ENCODE data around the gene HACD2.

HACD2 gene

GRCh38 chr3:123593381-123593780, 8.5 kb upstream of the HACD2 start:
- Histone ChIP-seq H3K27me3 (ENCODE audit: insufficient read depth, poor library complexity, severe bottlenecking) (no peaks in the 10 kb centered on the region), H3K27ac (ENCODE audit: poor library complexity, severe bottlenecking) (no peak overlapping the region), H3K4me3 (ENCODE audit: severe bottlenecking) (no peak overlapping the region), H3K36me3 (ENCODE audit: low read depth) (peaks cover 30% of the 10 kb centered on the region), H3K4me1 (ENCODE audit: insufficient read depth, poor library complexity, severe bottlenecking) (peaks cover 12% of the 10 kb centered on the region), H3K9me3 (ENCODE audit: severe bottlenecking) (peaks cover 5% of the 10 kb centered on the region)
- no peak for ATAC-seq (ENCODE audit: low read depth)
- DNase-seq (ENCODE audit: low spot score), result no peak
- TF ChIP-seq CTCF (IDR thresholded peaks at IDR 0.05; ENCODE audit: poor library complexity, severe bottlenecking), result no peak

GRCh38 chr3:123590685-123591450, 6.0 kb upstream of the HACD2 start:
- DNase-seq (ENCODE audit: low spot score) (no peak), ATAC-seq (ENCODE audit: low read depth) (no peak)
- H3K9me3 ChIP-seq (ENCODE audit: severe bottlenecking), result peaks cover 5% of the 10 kb centered on the region

GRCh38 chr3:123587401-123587800, 2.5 kb upstream of the HACD2 start:
- Histone ChIP-seq H3K9me3 (ENCODE audit: severe bottlenecking) (peaks cover 5% of the 10 kb centered on the region), H3K27me3 (ENCODE audit: insufficient read depth, poor library complexity, severe bottlenecking) (no peaks in the 10 kb centered on the region), H3K36me3 (ENCODE audit: low read depth) (peaks cover 35% of the 10 kb centered on the region), H3K4me3 (ENCODE audit: severe bottlenecking) (no peak overlapping the region), H3K4me1 (ENCODE audit: insufficient read depth, poor library complexity, severe bottlenecking) (peaks cover 27% of the 10 kb centered on the region), H3K27ac (ENCODE audit: poor library complexity, severe bottlenecking) (peak overlapping the region; percentile 89)
- TF ChIP-seq CTCF (IDR thresholded peaks at IDR 0.05; ENCODE audit: poor library complexity, severe bottlenecking), result no peak
- DNase-seq (ENCODE audit: low spot score) (no peak), ATAC-seq (ENCODE audit: low read depth) (no peak)

More at GRCh38 chr3:123590685-123591450, 6.0 kb upstream of the HACD2 start:
- no peak for TF ChIP-seq CTCF (IDR thresholded peaks at IDR 0.05; ENCODE audit: poor library complexity, severe bottlenecking)
- H3K4me3 ChIP-seq (ENCODE audit: severe bottlenecking), result no peak overlapping the region
- H3K27ac ChIP-seq (ENCODE audit: poor library complexity, severe bottlenecking), result no peak overlapping the region
- no peaks in the 10 kb centered on the region for H3K27me3 ChIP-seq (ENCODE audit: insufficient read depth, poor library complexity, severe bottlenecking)
- H3K4me1 ChIP-seq (ENCODE audit: insufficient read depth, poor library complexity, severe bottlenecking), result peaks cover 18% of the 10 kb centered on the region
- H3K36me3 ChIP-seq (ENCODE audit: low read depth), result peaks cover 39% of the 10 kb centered on the region

- ATAC-seq (ENCODE audit: low read depth), result peak; percentile 38
- peak overlapping the region; percentile 82 for H3K4me3 ChIP-seq (ENCODE audit: severe bottlenecking)
- peaks cover 38% of the 10 kb centered on the region for H3K36me3 ChIP-seq (ENCODE audit: low read depth)
- peaks cover 5% of the 10 kb centered on the region for H3K9me3 ChIP-seq (ENCODE audit: severe bottlenecking)
- TF ChIP-seq CTCF (IDR thresholded peaks at IDR 0.05; ENCODE audit: poor library complexity, severe bottlenecking), result no peak
- H3K27me3 ChIP-seq (ENCODE audit: insufficient read depth, poor library complexity, severe bottlenecking), result no peaks in the 10 kb centered on the region
- peaks cover 31% of the 10 kb centered on the region for H3K4me1 ChIP-seq (ENCODE audit: insufficient read depth, poor library complexity, severe bottlenecking)
- no peak for DNase-seq (ENCODE audit: low spot score)
- H3K27ac ChIP-seq (ENCODE audit: poor library complexity, severe bottlenecking), result peak overlapping the region; percentile 89
Observed at GRCh38 chr3:123586968-123587367, 2.1 kb upstream of the HACD2 start.

DNA sequence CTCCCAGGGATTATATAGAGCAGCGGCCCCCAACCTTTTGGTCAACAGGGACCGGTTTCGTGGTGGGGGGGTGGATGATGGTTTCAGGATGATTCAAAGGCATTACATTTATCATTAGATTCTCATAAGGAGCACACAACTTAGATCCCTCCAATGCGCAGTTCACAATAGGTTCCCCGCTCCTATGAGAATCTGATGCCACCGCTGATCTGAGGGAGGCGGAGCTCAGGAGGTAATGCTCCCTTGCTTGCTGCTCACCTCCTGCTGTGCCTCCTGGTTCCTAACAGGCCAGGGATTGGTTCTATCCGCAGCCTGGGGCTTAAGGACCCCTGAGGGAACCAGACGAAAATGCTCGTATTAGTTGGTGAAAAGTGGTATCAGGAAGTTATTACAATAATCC, 1.3 kb upstream of the HACD2 start:
- no peak for TF ChIP-seq CTCF (IDR thresholded peaks at IDR 0.05; ENCODE audit: poor library complexity, severe bottlenecking)
- peak; percentile 65 for DNase-seq (ENCODE audit: low spot score)
- Histone ChIP-seq H3K36me3 (ENCODE audit: low read depth) (peaks cover 42% of the 10 kb centered on the region), H3K4me3 (ENCODE audit: severe bottlenecking) (peak overlapping the region; percentile 82), H3K9me3 (ENCODE audit: severe bottlenecking) (peaks cover 5% of the 10 kb centered on the region), H3K27ac (ENCODE audit: poor library complexity, severe bottlenecking) (peak overlapping the region; percentile 89), H3K27me3 (ENCODE audit: insufficient read depth, poor library complexity, severe bottlenecking) (no peaks in the 10 kb centered on the region), H3K4me1 (ENCODE audit: insufficient read depth, poor library complexity, severe bottlenecking) (peaks cover 33% of the 10 kb centered on the region)
- peak; percentile 42 for ATAC-seq (ENCODE audit: low read depth)

Measured in RWPE2 (cell line).